Thyroid gland (tissue), 4 donors: ENCODE data around the gene MACF1.

ENCODE experiments used
- CTCF ChIP-seq, 6 experiments: fragments of 200-600 bp in 3 of 6; fragments of 450-650 bp in 3 of 6; sonication (generic) in 3 of 6; IDR thresholded peaks; one replicate each; pipeline ENCODE4 v1.5.1; 2016 to 2019; ENCODE audit warnings: antibody characterized with exemption in 6 of 6, mild to moderate bottlenecking in 2 of 6, inconsistent platforms in 1 of 6, moderate library complexity in 1 of 6
- POLR2A ChIP-seq, 2 donors: fragments of 450-650 bp; IDR thresholded peaks; one replicate each; pipeline ENCODE4 v1.6.1; 2017; ENCODE audit warnings: antibody characterized with exemption in 2 of 2, mild to moderate bottlenecking in 2 of 2, moderate library complexity in 1 of 2

- TF ChIP-seq CTCF (IDR thresholded peaks at IDR 0.05) (no peak), POLR2A (IDR thresholded peaks at IDR 0.05) (no peak)
These were observed 57.3 kb downstream of the MACF1 start for GRCh38 chr1:39261712-39262221.
